ENCODE measurements around the gene PIEZO2. TPM values are rescaled to one million over a fixed set of nuclear protein-coding genes. Genes with fewer than 3 reads are reported as not detected.

Gene PIEZO2
- total RNA-seq, 4 donors from 2014 or later, result 2.4 to 5.2 (median 3.3) TPM

DNA sequence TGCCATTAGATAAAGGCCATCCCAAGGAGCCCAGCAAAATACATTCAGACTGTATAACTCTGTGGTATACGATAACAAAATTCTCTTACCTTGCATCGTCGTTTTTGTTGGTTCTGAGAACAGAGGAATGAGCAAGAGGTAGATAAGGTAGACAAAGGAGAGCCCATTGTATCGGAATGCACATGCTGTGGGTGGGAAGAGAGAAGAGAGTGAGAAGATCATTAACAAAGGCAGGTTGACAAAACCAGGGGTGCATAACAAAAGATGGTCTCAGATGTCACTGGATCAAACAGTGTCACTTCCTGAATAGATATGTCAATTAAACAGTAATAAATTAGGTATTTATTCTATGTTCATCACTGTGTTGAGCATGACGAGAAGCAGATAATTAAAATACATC lies 83.3 kb downstream of the PIEZO2 start:
- Histone ChIP-seq H3K36me3 (no peaks in the 10 kb centered on the region), H3K9me3 (peaks cover 0 to 7% (median 0%) of the 10 kb centered on the region in 4 donors), H3K4me3 (no peak overlapping the region), H3K27me3 (no peaks in the 10 kb centered on the region), H3K27ac (replicated peaks in 1 of 4) (no peak overlapping the region), H3K4me1 (no peaks in the 10 kb centered on the region)
- DNase-seq (ENCODE audit: extremely low spot score), result no peak
- 93% methylated on average over 5 of the region's 5 CpGs for WGBS
- intact Hi-C loops (cut with DNase I), result no loop called here
- no peak for TF ChIP-seq POLR2AphosphoS5 (IDR thresholded peaks at IDR 0.05)
- TF ChIP-seq POLR2A (IDR thresholded peaks at IDR 0.05; ENCODE audit: low read depth), result no peak
- TF ChIP-seq EP300 (IDR thresholded peaks at IDR 0.05), result no peak
- TF ChIP-seq, protein P1, sequence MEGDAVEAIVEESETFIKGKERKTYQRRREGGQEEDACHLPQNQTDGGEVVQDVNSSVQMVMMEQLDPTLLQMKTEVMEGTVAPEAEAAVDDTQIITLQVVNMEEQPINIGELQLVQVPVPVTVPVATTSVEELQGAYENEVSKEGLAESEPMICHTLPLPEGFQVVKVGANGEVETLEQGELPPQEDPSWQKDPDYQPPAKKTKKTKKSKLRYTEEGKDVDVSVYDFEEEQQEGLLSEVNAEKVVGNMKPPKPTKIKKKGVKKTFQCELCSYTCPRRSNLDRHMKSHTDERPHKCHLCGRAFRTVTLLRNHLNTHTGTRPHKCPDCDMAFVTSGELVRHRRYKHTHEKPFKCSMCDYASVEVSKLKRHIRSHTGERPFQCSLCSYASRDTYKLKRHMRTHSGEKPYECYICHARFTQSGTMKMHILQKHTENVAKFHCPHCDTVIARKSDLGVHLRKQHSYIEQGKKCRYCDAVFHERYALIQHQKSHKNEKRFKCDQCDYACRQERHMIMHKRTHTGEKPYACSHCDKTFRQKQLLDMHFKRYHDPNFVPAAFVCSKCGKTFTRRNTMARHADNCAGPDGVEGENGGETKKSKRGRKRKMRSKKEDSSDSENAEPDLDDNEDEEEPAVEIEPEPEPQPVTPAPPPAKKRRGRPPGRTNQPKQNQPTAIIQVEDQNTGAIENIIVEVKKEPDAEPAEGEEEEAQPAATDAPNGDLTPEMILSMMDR (IDR thresholded peaks at IDR 0.05), result no peak

DNA sequence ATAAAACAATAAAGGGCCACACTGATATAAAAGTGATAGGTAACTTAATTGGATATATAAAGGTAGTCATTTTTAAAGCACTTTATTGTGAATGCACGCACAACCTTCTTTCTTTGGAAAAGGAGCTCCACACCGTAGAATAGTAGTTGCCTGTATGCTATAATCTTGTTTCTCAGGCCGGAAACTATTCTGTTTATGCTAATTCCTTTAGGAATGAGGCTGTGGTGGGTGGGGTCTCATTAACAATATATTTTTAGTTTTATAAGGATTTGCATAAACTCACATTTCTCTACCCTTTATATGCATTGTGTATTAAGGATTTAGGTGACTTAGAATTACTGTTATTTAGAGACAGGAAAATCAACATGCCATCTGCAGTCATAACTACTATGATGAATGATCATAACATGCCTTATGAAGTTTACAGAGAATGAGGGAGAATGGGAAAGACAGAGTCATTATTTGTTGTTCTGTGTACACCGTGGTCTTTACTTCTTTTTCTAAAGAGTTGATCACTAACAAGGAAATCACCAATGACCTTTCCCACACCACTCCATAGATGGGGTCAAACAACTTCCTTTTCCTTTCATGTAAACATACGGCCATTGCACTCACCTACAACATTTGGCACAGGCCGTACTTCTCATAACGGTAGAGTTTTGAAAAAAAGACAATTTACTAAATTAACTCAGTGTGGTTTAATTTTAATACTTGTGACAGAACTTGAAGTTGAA lies 84.5 kb downstream of the PIEZO2 start:
- Histone ChIP-seq H3K27ac (replicated peaks in 1 of 4) (no peak overlapping the region), H3K27me3 (no peaks in the 10 kb centered on the region), H3K4me3 (no peak overlapping the region), H3K4me1 (no peaks in the 10 kb centered on the region), H3K9me3 (peaks cover 0 to 7% (median 0%) of the 10 kb centered on the region in 4 donors), H3K36me3 (no peaks in the 10 kb centered on the region)
- WGBS, result 53% methylated on average over 7 of the region's 7 CpGs
- intact Hi-C loops (cut with DNase I), result no loop called here
- TF ChIP-seq POLR2AphosphoS5 (IDR thresholded peaks at IDR 0.05) (no peak), POLR2A (IDR thresholded peaks at IDR 0.05; ENCODE audit: low read depth) (no peak), EP300 (IDR thresholded peaks at IDR 0.05) (no peak)
- TF ChIP-seq, protein P1 (IDR thresholded peaks at IDR 0.05), result no peak
- DNase-seq (ENCODE audit: extremely low spot score), result no peak

DNA sequence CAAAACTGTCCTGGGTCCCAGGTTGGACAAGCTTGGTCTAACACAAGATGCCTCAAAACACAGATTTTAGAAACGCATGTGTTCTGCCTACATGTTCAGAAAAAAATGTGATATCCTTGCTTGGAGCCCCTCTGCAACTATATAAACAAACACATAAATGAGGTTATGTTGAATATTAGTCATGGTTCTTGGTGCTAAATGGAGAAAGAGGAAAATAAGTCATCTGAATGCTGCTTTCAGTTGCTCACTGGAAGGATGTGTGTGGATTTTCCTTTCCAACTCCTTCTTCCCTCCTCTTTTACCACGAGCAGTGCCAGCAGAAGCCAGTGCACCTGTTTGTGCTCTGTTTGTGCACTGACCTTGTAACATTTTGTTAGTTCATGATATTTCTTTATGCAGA lies 85.3 kb downstream of the PIEZO2 start:
- intact Hi-C loops (cut with DNase I), result no loop called here
- Histone ChIP-seq H3K36me3 (no peaks in the 10 kb centered on the region), H3K4me3 (no peak overlapping the region), H3K9me3 (peaks cover 0 to 7% (median 0%) of the 10 kb centered on the region in 4 donors), H3K27me3 (no peaks in the 10 kb centered on the region), H3K4me1 (no peaks in the 10 kb centered on the region), H3K27ac (replicated peaks in 1 of 4) (no peak overlapping the region)
- whole genome bisulfite sequencing, result 64% methylated on average over 2 of the region's 2 CpGs
- no peak for DNase-seq (ENCODE audit: extremely low spot score)
- TF ChIP-seq EP300 (IDR thresholded peaks at IDR 0.05) (no peak), POLR2A (IDR thresholded peaks at IDR 0.05; ENCODE audit: low read depth) (no peak)

DNA sequence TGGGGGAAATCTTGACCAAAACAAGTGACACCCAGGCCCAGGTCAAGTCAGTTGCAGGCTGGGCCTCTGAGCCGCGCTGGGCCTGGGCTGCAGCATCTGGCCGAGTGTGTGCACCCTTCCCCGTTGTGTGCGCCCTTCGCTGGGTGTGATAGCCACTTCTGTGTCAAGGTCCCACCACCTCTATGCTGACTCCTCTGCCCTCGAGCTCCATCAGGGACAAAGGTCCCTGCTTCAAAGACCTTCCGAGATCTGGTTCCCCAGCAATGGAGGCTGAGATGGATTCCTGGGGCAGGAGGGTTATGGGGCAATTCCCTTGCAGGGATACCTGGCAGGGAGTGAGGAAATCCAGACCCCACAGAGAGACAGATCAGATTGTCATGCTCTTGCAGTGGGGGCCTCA lies 93.6 kb downstream of the PIEZO2 start:
- Histone ChIP-seq H3K36me3 (no peaks in the 10 kb centered on the region), H3K27ac (replicated peaks in 1 of 4) (no peak overlapping the region), H3K4me1 (no peaks in the 10 kb centered on the region), H3K9me3 (no peaks in the 10 kb centered on the region), H3K27me3 (no peaks in the 10 kb centered on the region), H3K4me3 (no peak overlapping the region)
- peak; percentile 70 for DNase-seq (ENCODE audit: extremely low spot score)
- intact Hi-C loops (cut with DNase I), result no loop called here
- TF ChIP-seq EP300 (IDR thresholded peaks at IDR 0.05) (no peak), POLR2AphosphoS5 (IDR thresholded peaks at IDR 0.05) (no peak), POLR2A (IDR thresholded peaks at IDR 0.05; ENCODE audit: low read depth) (no peak)
- TF ChIP-seq, protein P1 (IDR thresholded peaks at IDR 0.05), result no peak
- WGBS, result 100% methylated on average over 8 of the region's 8 CpGs

DNA sequence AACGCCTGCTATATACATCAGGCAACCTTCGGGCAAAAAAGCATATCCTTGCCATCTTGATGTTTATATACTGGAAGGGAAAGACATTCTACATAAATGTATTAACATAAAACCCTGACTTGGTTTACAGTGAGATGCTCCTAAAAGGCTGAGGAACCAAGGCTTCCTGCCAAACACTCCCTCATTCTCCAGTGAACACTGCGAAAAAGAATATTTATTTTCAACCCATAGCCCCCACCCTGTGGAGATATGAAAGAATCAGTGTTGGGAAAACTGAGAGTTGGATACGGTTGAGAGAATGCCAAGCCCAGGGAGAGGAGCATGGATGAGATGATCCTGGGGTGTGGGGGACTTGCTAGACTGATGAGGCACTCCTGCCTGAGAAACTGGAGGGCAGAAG lies 94.9 kb downstream of the PIEZO2 start:
- no peaks in the 10 kb centered on the region for H3K27me3 ChIP-seq
- no peaks in the 10 kb centered on the region for H3K9me3 ChIP-seq
- H3K36me3 ChIP-seq, result no peaks in the 10 kb centered on the region
- no peak overlapping the region for H3K4me3 ChIP-seq
- intact Hi-C loops (cut with DNase I), result no loop called here
- 37% methylated on average over 4 of the region's 4 CpGs for WGBS
- no peak for TF ChIP-seq EP300 (IDR thresholded peaks at IDR 0.05)
- TF ChIP-seq, protein P1 (IDR thresholded peaks at IDR 0.05), result no peak
- H3K27ac ChIP-seq (replicated peaks in 1 of 4), result no peak overlapping the region
- no peaks in the 10 kb centered on the region for H3K4me1 ChIP-seq
- peak; percentile 50 for DNase-seq (ENCODE audit: extremely low spot score)
